Neutrophil (primary cell): ENCODE measurements around the gene SSX2IP.

Source experiments
- H3K27ac ChIP-seq: fragments of 200-600 bp; sonication (generic); 2 replicates; pipeline ENCODE4 v1.5.1; 2016; ENCODE audit warnings: mild to moderate bottlenecking, moderate library complexity
- H3K27me3 ChIP-seq: fragments of 200-600 bp; sonication (generic); 2 replicates; pipeline ENCODE4 v1.6.0; 2016; ENCODE audit warnings: mild to moderate bottlenecking
- H3K36me3 ChIP-seq: fragments of 200-600 bp; sonication (generic); 2 replicates; pipeline ENCODE4 v1.5.1; 2017
- H3K4me1 ChIP-seq, 2 experiments: fragments of 200-600 bp in 1 of 2; sonication (generic) in 1 of 2; 1 replicate in 1 of 2; 2 replicates in 1 of 2; pipeline versions ENCODE4 v1.5.1 to v1.6.1; 2013 to 2016; ENCODE audit warnings: low read depth in 1 of 2, low read length in 1 of 2, mild to moderate bottlenecking in 1 of 2, moderate library complexity in 1 of 2; ENCODE audit not compliant: control insufficient read depth in 1 of 2, insufficient read depth in 1 of 2
- H3K4me3 ChIP-seq, 2 experiments: fragments of 200-600 bp in 1 of 2; sonication (generic) in 1 of 2; 1 replicate in 1 of 2; 2 replicates in 1 of 2; pipeline ENCODE4 v1.5.1; 2013 to 2016; ENCODE audit warnings: low read depth in 1 of 2, low read length in 1 of 2, mild to moderate bottlenecking in 1 of 2, moderate library complexity in 1 of 2
- H3K9me3 ChIP-seq: fragments of 200-600 bp; sonication (generic); 2 replicates; pipeline ENCODE4 v1.5.1; 2016
- CTCF ChIP-seq: fragments of 200-600 bp; sonication (generic); IDR thresholded peaks from 2 replicates; pipeline ENCODE4 v1.5.1; 2016; ENCODE audit warnings: antibody characterized with exemption

The SSX2IP gene

GRCh38 chr1:84613026-84613425, 77.2 kb downstream of the SSX2IP start:
- H3K27me3 ChIP-seq, result no peaks in the 10 kb centered on the region
- no peaks in the 10 kb centered on the region for H3K9me3 ChIP-seq
- H3K27ac ChIP-seq, result no peak overlapping the region
- no peaks in the 10 kb centered on the region for H3K36me3 ChIP-seq
- H3K4me3 ChIP-seq, result no peak overlapping the region
- no peaks in the 10 kb centered on the region for H3K4me1 ChIP-seq
- TF ChIP-seq CTCF, result no peak

DNA sequence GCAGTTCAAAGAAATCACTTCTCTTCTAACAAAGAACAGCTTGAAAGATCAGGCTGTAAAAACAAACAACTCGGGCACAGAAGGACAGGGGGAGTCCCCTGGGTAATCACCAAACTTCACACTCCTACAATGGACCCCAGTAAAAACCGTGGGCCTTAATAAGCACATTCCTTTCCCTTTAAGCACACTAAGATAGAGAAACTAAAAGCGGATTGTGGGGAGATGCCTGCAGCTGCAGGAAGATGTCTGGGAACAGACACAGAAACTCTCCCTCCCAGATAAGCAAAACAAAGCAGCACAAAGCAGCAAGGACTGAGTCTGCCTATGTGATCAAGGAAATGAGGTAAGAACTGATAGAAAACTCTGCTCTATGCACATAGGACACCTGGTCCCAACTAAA, 78.5 kb downstream of the SSX2IP start:
- TF ChIP-seq CTCF, result no peak
- Histone ChIP-seq H3K4me3 (no peak overlapping the region), H3K4me1 (peaks cover 0 to 6% of the 10 kb centered on the region in 2 experiments), H3K27ac (no peak overlapping the region), H3K9me3 (no peaks in the 10 kb centered on the region), H3K27me3 (no peaks in the 10 kb centered on the region), H3K36me3 (no peaks in the 10 kb centered on the region)

DNA sequence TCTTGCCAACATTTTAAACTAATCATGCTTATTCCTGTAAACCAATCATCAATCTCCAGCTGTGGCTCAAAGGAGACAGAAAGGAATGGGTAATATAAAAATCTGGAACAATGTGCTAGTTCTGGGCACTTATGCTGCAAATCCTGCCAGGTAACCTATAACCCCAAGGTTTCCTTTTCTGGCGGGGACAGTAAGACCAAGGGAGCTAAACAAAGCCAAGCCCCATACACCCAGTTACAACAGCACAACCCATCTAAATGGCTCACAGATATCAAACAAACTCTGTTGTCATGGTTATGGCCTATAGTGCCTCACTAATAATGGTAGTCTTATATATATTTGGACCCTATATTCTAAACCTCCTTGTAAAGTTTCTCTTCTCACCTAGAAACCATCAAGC, 79.2 kb downstream of the SSX2IP start:
- TF ChIP-seq CTCF, result no peak
- no peaks in the 10 kb centered on the region for H3K36me3 ChIP-seq
- no peak overlapping the region for H3K27ac ChIP-seq
- H3K4me3 ChIP-seq, result no peak overlapping the region
- no peaks in the 10 kb centered on the region for H3K9me3 ChIP-seq
- no peaks in the 10 kb centered on the region for H3K27me3 ChIP-seq
- H3K4me1 ChIP-seq, result peaks cover 0 to 6% of the 10 kb centered on the region in 2 experiments

DNA sequence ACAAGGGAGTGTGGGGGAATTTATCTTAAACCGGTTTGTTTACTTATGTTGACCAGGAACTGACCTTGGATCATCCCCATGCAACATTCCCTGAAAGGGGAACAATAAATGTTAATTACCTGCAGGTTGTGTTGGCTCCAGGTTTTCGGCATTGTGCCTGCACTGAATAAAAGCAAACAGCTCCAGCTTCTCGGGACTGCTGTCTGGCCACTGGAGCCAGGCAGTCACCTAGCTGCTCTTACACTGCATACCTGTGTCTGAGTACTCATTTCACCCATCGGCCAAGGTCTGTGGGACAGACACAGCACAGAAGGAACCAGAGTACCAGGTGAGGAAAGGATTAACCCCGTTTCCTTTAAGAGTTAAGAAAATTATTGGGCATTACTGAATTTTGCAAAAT, 83.3 kb downstream of the SSX2IP start:
- Histone ChIP-seq H3K9me3 (peaks cover 22% of the 10 kb centered on the region), H3K27ac (no peak overlapping the region), H3K4me3 (no peak overlapping the region), H3K36me3 (no peaks in the 10 kb centered on the region), H3K4me1 (peaks cover 0 to 6% of the 10 kb centered on the region in 2 experiments), H3K27me3 (no peaks in the 10 kb centered on the region)
- TF ChIP-seq CTCF, result no peak

DNA sequence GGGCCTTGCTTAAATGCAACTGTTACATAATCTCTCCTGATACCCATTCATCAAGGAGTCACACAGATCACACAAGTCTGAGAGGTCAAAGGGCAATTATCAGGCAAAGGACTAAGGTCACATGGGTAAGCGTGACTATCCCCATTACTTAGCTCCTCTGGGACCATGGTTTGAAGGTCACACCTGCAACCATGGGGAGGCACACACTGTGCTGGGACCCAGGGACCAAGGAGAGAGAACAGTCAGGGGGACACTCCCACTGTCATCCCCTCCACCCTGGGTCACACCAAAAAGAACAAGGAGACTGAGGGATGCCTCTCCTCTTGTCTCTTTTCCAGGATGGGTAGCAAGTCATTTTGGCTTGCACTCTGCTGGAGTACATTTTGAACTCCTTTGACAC, 85.1 kb downstream of the SSX2IP start:
- no peak for TF ChIP-seq CTCF
- H3K27me3 ChIP-seq, result no peaks in the 10 kb centered on the region
- peaks cover 0 to 6% of the 10 kb centered on the region in 2 experiments for H3K4me1 ChIP-seq
- no peaks in the 10 kb centered on the region for H3K36me3 ChIP-seq
- peaks cover 22% of the 10 kb centered on the region for H3K9me3 ChIP-seq
- no peak overlapping the region for H3K4me3 ChIP-seq
- no peak overlapping the region for H3K27ac ChIP-seq
